Breast epithelium (tissue), 3 donors: ENCODE measurements around the gene PDZD2.

Experiments
- POLR2A ChIP-seq: fragments of 450-650 bp; IDR thresholded peaks from one replicate; pipeline ENCODE4 v1.6.1; 2016; ENCODE audit warnings: antibody characterized with exemption, mild to moderate bottlenecking, moderate library complexity
- POLR2AphosphoS5 ChIP-seq, 3 donors: sonication (generic); formaldehyde crosslinking; IDR thresholded peaks; one replicate each; pipeline ENCODE4 v1.6.1; 2017; ENCODE audit warnings: antibody characterized with exemption in 3 of 3
- TF ChIP-seq, protein P1 (sequence below), 3 donors: fragments of 450-650 bp; IDR thresholded peaks; one replicate each; pipeline ENCODE4 v1.5.1; 2016 to 2017; ENCODE audit warnings: antibody characterized with exemption in 3 of 3, mild to moderate bottlenecking in 3 of 3, moderate library complexity in 3 of 3

DNA sequence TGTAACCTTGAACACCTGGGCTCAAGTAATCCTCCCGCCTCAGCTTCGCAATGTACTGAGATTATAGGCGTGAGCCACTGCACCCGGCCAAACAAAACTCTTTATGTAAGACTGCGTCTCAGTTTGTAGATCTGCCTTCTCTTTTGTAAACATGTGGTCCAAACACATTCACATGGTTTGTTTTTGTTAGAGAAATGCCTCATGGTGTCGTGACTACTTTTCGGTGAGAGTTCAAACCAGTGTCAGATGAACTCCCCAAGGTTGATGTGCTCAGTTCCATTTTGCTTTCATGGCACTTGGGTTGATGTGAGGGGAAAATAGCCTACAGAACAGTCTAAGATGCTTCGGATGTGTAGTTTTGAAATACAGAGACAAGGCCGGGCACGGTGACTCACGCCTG lies 303.6 kb downstream of the PDZD2 start:
- TF ChIP-seq, protein P1, sequence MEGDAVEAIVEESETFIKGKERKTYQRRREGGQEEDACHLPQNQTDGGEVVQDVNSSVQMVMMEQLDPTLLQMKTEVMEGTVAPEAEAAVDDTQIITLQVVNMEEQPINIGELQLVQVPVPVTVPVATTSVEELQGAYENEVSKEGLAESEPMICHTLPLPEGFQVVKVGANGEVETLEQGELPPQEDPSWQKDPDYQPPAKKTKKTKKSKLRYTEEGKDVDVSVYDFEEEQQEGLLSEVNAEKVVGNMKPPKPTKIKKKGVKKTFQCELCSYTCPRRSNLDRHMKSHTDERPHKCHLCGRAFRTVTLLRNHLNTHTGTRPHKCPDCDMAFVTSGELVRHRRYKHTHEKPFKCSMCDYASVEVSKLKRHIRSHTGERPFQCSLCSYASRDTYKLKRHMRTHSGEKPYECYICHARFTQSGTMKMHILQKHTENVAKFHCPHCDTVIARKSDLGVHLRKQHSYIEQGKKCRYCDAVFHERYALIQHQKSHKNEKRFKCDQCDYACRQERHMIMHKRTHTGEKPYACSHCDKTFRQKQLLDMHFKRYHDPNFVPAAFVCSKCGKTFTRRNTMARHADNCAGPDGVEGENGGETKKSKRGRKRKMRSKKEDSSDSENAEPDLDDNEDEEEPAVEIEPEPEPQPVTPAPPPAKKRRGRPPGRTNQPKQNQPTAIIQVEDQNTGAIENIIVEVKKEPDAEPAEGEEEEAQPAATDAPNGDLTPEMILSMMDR (IDR thresholded peaks at IDR 0.05) = no peak
- TF ChIP-seq POLR2A = no peak
- no peak for TF ChIP-seq POLR2AphosphoS5 (IDR thresholded peaks at IDR 0.05)
